GM18868 (cell line): Measurements from ENCODE around the gene S100PBP.

Experiments used
- ATAC-seq: cut with Tn5 transposase; IDR thresholded peaks from one replicate; pipeline ENCODE4 v1.9.1; 2021; ENCODE audit warnings: mild to moderate bottlenecking, moderate library complexity; ENCODE audit not compliant: unreplicated experiment

S100PBP gene

DNA sequence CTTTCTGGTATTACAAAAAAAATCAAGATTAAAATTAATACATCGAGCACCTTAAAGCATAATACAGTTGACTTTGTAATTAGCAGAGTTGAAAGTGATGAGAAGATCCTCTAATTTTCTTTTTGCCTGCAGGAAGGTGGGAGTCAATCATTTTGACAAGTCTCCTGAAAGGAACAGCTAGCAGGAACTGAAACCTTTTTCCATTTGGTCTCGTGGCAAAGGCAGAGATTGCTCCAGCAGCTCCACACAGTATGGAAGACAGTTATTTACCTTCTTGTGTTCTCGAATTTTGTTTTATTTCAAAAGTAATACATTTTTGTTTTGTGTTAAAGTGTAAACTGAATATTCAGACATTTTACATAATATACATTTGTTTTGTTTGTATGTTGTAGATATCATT lies 7.7 kb downstream of the S100PBP start:
- ATAC-seq: no peak

DNA sequence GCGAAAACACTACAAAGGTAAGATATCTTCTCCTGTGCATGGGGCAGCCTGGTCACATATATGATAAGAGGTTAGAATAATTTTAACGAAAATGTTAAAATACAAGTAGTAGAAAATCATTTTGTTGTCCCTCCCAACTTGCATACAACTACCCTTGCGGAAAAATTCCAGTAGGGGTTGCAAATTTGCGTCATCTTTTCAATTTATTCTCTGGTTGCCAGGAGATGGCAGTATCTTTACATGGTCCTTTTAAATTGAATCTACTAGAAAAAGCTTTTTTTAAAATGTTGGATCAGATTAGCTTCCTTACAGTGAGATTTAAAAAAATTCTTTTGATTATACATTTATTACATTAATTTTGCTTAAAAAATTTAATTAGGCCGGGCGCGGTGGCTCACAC lies 10.9 kb downstream of the S100PBP start:
- no peak for ATAC-seq

DNA sequence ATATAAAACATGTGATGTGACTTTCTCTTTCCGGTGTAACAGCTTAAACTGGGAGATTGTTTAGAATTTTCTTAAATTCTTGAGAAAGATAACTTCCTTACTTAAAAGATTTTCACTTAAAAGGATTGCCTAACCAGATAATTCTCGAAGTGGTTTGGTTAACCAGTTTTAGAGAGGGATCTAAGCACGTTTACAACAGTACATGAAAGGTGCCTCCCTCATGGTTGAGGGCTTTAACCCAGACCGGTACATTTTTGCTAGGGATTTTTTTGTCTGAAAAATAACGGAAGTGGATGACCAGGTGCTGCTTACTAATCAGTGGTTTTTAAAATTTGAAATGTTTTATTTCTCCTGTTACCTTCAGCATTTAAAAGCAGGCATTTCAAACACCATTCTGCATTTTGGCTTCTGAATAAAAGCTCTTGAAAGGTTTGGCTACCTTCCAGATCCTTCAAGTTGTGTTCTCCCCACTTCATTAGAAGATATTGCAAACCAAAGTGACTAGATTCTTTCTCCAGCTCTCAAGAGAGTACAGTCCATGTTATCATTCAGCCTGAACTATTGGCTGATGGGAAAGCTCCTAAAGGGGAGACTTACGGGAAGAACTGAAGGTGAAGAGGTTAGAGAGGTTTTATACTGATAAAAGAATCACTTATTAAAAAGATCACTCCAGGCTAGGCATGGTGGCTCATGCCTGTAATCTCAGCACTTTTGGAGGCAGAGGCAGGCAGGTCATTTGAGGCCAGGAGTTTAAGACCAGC lies 12.8 kb downstream of the S100PBP start:
- ATAC-seq: no peak

DNA sequence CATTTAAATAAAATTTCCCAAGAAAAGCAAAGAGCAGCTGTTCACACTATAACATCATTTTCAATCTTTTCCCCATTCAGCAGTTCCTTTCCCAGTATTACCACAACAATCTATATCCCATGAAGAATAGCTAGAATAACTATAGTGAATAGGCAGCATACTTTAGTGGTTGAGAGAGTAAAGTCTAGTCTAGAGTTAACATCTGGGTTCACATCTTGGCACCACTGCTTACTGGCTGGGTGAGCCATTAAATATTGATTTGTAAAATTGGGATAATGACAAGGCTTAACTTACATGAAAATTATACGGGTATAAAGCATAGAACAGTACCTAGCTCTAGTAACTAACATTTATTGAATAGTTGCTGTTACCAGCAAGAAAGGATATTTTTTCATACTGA lies 14.4 kb downstream of the S100PBP start:
- ATAC-seq: no peak

DNA sequence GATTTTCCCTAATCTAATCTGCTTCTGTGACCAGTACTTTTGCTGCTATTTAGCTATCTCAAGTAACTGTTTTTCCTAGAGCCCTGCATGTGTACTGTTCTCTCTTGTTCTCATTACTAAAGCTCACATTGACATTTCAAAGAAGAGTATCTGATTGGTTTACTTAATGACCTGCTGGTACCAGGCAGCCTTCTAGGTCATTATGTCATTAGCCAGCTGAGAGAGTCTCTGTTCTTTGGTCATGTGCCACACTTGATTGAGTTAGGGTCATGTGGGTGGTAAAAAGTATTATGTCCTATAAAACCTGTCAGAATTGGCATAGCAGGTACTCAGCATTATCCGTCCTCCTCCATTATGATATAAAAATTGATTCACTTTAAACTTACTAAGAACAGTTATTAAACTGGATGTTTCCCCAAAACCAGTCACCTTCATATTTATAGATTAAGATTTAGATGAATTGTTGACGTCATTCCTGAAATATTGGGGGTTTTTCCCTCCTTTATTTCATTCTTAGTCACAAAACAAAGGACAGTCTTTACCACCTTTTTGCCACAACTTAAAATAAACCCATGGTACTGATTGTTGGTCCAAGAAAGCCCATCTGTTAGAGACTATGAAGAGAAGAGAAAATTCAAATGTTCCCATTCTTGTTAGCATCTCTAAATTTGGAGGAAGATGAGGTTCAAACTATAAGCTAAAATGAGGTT lies 31.1 kb downstream of the S100PBP start:
- ATAC-seq: no peak

DNA sequence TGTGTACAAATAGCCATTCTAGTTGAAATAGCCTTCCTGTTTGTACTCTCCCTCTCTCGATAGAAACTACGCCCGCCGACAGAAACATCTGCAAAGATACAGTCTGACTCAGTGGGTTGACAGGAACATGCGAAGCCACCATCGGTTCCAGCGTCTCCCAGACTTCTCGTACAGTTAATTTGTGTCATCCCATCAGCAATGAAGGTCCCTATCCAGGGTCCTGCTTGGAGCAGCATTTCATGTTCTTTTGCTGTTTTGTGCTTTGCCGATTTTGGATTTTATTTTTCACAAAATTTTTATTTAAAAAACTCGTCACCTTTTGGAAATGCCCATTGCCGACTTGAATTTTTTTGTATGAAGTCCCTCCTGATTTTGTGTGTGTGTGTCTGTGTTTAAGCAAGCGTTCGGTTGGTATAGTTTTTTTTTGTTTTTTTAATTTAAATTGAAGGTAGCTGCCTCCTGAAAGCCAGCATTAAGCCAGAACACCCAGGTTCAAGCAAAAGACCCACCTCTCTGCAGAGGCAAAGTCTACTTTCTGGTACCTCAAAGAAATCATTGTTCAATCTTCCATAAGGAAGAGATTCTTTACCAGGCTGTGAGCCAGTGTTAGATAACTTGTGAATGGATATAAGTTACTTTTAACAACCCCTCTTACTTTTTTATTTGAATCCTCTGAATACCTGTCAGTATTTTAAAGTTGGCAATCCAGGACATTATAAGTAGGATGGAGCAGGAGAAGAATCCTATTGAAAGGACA lies 38.6 kb downstream of the S100PBP start:
- ATAC-seq: no peak

DNA sequence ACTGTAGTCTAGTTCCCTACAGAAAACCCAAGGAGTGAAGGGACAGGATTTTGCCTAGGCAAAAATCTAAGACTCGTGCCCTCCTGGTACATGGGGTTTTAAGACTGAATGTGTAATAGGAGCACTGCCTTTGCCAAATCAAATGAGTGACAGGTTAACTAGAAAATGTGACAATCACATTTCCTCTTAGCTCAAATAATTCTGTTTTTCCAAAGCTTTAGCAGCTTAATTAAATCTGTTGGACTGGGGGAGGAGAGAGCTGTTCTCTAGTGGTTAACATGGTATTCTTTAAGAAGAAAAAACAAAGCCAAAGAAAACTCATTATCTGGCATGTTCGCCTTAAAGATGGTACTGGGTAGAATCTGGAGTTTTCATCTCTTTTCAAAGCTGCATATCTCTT lies 40.7 kb downstream of the S100PBP start:
- ATAC-seq: no peak

DNA sequence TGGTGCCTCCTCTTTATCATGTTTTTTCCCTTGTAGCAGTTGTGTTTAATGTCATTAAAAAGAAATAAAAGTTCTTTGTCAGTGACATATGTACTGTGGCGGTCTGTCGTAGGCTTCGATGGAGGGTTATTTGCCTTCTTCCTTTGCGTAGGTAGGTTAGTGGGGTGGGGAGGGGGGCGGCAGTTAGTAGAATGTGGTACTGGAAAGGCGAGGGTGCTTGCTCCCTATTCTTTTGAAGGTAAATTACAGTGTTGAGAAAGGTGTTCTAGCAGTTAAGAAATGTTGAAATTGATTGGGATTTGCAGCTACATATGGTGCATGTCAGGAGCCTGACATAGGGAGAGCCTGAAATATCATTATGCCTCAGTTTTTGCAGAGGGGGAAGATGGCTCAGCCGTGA lies 41.3 kb downstream of the S100PBP start:
- no peak for ATAC-seq

DNA sequence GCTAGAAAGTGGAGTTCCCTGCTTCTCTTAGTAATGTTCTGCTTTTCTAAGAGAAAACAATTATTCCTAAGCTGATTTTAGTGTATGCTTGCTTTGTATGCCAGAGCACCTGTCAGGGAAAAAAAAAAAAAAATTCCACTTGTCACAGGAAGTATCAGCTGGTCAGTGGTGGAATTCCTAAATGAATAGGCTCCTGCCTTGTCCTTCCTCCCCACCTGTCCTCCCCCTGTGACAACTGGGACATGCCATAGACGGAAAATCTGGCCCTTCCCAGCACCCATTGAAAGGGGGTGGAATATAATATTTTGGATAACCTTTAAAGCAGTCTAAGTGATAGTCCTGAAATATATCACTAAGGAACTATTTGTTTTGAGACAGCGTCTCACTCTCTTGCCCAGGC lies 42.5 kb downstream of the S100PBP start:
- ATAC-seq: no peak

DNA sequence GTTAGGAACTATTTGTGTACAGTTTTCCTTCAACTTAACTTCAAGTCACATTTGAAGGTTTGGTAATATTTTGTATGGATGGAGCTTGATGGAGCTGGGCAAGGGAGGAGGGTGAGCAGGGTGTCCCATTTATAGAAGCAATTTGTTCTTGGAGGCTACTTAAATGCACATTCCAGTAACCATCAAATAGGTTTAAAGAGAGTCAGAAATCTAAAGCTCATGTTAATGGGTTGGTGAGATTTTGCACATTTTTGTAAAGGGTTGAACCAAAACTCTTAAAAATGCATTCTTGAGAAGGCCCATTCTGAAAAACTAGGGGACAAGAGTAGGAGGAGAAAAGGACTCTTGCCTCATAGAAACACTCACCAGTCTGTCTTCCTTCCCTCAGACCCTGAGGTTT lies 43.1 kb downstream of the S100PBP start:
- no peak for ATAC-seq

DNA sequence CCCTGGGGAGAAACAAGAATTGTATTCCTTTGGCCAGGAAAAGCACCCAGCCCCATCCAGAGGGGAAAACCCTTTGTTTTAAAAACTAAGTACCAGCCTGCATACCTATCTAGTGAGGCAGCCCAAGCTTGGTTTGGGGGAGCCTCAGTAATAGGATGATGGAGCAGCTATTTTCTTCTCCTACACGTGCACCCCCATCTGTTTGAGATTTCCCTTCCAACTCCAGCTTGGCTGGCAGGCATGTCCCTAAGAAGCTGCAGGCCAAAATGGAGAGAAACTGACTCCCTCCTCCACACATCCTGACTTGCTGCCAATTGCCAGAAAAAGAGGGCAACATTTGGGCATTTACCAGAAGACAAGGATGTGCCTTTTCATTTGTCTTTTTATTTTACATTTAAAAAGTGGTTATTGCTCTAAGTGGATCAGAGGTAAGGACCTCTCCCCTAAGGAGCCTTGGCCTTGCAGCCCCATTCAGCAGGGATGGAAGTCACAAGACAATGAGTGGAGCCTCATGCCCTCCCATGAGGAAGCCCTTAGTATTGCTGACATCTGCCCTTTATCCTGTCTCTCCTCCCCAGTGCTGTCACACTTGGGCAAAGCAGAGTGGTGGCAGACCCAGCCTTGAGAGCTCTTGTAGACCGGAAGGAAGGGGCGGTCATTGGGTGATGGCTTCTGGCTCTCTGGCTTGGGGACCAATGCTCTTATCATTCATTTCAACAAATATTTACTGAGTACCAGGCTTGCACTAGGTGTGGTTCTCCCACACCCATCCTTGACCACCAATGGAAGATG lies 44.6 kb downstream of the S100PBP start:
- ATAC-seq: no peak

DNA sequence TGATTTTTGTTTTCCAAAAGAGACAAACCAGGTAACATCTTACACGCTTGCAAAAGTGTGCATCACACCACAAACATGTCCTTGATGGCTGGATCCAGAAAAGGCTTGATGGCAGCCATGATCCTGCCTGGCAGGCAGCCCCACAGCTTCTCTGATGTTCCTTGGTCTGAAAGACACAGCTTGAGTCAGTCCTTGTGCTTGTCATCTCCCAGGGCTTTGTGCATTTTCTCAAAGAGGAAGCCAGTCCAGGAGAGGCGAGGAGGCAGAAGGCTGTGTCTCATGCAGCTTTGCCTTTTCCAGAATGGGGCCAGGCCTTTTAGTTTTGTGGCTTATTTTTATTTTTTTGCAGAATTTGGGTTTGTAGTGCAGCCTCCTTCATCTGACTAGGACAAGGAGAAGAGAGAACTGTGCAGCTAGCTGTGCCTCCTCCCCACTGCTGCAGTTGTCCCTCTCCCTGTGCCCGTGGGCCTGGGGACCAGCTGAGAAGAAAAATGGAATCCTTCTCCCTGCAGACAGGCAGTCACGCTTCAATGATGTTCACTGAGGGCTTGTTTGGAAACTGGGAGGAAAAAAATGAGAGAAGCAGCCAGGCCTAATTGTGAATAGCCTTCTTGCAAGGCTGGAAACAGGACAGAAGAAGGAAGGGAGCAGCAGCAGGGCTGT lies 45.9 kb downstream of the S100PBP start:
- ATAC-seq: no peak

DNA sequence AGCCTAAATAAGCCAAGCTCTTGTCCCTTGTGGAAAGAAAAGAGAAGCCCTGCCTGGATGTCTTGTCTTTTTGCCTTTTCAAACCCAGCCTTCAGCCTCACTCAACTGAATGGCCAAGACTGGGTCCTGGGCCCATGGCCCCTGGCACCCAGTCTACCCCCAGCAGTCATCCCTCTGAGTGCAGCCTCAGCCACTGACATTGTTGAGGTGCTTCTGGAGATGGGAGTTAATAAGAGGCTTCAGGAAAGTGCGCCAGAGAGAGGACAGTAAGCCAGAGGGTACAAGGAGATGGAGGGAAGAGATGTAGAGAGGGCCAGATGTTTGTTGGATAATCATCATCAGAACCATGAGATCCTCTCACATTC lies 46.4 kb downstream of the S100PBP start:
- no peak for ATAC-seq

DNA sequence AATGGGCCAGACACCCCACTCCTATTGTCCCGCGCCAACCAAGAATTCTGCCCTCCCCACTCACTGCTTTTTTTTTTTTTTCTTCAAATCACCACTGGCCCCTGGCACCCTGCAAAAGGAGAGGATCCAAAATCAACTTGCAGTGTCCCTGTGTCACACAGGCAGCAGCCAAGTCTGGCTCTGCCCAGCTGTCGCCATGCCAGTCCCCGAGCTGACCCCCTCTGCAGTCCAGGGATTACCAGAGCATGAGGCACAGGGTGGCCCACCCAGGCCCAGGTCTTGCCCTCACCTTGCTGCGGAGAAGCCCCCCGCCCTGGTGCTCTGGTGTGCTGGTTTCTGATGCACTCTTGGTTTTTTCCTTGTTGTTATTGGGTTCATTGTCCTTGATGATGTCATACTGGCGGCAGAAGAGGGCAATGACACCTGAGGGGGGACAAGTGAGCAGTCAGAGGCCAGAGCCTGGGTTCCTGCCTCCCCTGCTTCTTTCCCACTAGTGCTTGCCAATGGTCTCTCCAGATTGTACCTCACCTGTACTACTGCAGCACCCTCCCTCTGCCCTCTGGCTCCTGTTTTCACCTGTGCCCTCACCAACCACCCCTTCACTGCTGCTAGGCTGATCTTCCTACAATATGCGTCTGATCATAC lies 47.0 kb downstream of the S100PBP start:
- no peak for ATAC-seq

DNA sequence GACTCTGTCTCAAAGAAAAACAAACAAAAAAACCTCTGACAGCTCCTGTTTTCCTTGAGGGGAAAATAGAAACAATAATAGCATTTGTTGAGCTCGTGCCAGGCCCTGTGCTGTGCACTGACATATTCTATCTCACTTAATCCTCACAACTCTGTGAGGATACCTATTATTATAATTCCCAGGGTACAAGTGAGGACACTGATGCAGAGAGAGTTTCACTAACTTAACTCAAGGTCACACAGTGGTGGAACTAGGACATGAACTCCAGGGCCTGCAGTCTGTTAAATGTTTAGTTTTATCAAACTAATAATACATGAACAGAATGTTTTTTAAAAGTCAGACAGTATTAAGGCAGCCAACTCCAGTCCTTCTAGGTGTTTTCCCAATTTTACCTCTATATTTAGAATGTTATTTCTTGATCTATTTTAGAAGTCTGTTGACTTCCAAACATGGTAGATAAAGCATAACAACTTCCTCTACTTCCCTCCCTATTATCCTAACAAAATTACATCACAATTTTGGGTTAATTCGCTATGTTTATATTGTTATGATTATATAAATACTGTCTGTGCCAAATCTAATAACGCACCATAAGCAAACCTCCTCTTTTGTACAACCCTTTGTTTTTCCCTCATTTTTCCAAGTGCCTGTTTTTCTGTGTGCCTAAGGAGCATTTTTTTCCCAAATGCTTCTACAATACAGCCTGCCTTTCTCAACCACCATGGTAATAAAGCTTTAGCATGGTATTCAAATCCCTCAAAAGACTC lies 48.4 kb downstream of the S100PBP start:
- no peak for ATAC-seq

DNA sequence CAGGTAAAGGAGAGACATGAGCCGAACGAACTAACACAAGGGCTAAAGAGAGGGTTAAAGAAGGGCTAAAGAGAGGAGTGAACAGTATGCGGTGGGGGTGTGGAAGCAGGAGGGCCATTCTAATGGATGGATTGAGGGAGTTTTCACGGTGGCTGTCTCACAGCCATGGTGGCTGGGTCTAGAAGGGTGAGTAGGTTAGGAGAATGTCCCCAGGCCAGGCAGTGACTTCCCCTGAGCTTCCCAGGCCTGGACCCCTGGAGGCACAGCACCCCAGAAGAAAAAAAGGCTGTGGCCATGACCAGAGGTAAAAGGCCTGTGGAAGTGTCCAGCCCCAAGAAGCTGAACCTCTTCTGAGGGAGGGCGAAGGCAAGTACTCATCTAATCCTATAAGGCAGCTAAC lies 49.7 kb downstream of the S100PBP start:
- no peak for ATAC-seq

DNA sequence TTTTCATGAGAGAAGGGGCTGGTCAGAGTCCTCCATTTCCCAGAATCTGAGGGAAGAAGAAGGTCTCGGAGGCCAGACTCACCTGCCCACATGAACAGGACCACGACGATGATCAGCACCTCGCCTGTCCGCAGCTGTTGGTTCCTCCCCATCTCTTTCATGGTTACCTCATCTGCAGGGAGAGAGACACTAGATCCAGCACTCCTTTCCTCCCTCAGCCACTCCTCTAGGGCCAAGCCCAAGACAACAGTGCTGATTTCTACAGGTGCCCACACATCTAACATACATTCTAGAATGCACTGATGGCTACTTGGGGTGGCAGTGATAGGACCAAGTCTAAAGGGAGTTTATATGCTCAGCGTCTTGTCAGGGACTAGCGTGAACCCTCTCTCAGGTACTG lies 50.2 kb downstream of the S100PBP start:
- no peak for ATAC-seq

DNA sequence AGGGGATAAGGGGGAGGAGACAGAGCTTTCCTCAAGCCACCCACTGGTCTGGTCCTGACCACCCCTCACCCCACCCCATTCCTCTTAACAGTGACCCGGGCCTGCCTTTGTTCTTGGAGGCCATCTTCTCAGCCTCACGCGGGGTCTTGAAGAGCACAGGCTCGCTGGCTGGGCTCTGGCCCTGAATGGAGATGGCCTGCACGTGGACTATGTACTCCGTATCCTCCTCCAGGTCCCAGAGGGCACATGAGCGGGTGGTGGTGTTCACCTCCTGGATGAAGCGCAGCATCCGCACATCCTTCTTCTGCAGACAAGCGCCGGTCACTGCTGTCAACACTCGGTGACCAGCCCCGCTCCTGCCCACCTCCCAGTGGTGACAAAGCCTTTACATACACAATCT lies 50.6 kb downstream of the S100PBP start:
- no peak for ATAC-seq

DNA sequence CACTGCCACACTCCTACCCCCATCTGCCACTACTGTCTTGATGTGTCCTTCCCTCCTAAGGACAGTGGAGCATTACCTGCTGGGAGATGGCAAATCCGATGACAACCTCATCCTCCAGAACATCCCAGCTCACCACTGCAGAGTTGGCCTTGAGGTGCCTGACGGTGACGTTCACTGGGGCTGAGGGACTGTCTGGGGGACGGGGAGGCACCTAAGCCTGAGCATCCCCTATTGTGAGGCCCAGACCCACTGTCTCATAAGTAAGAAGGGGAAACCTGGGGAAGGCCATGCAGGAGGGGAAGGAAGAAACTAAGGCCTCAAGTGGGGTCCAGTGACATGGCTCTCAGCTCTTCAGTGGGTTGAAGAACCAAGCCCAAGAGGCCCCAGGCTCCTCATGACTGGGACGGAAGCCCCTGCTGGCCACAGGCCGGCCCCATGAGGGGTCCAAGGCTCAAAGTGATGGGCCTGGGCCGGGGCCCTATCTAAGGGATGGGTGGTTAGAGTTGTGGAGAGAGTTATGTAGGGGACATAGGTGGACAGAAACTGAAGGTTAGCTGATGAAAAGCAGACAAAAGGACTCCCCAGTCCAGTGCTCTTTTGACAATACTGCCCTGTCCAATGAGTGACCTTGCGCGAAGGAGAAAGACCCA lies 51.5 kb downstream of the S100PBP start:
- ATAC-seq: no peak
